Measurements from ENCODE around the gene NIPAL3. TPM values are rescaled to one million over a fixed set of nuclear protein-coding genes. Genes with fewer than 3 reads are reported as not detected.
A peak's percentile ranks its signal among the peaks of the same experiment; 100 is the strongest.

Gene NIPAL3
- total RNA-seq, 1 experiment from 2014 or later, result 7.7 TPM

DNA sequence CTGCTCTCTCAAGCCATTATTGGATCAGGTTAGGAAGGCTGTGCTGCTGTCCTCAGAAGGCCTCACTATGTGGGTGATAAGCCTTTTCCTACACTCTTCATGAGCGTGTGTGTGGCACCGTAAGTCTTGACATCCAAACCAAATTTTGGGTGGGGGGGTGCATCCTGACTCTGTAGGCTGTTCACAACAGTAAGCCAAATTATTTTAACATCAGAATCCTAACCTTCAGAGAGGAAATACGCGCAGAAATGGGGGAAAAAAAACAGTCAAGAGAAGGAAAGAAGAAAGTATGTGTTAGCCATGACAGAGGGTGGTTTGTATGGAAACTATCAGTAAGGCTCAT lies 23.0 kb upstream of the NIPAL3 start:
- Mint-ChIP-seq H3K9me3 (no peaks in the 10 kb centered on the region), H3K4me3 (no peak overlapping the region; a peak in 1 of 5 replicates), H3K27ac (peak overlapping the region; percentile 14 to 71 (median 67); a peak in 5 of 7 replicates), H3K4me1 (peaks cover 31 to 33% of the 10 kb centered on the region in 2 experiments), H3K27me3 (ENCODE audit: low read depth) (no peaks in the 10 kb centered on the region), H3K36me3 (ENCODE audit: insufficient read depth in 1 of 3, low read depth in 3 of 3) (peaks cover 0 to 18% (median 9%) of the 10 kb centered on the region in 3 experiments; a peak in 3 of 7 replicates)
- Histone ChIP-seq H4K8ac (replicated peaks; ENCODE audit: insufficient read length, low read depth, low read length) (no peak overlapping the region), H2BK12ac (ENCODE audit: insufficient read length, low read depth, low read length) (no peak overlapping the region), H3K9ac (ENCODE audit: extremely low read depth, insufficient read length, low read length) (no peak overlapping the region), H3T11ph (ENCODE audit: low read length) (no peak overlapping the region), H3K4me1 (ENCODE audit: insufficient read depth, low read length) (0 out of 2 replicates have a peak, but pooled peaks cover 5% of the 10 kb centered on the region), H3K9me3 (ENCODE audit: control insufficient read depth, low read depth, low read length) (no peaks in the 10 kb centered on the region), H3K14ac (ENCODE audit: insufficient read depth, low read length) (no peak overlapping the region), H2BK120ac (ENCODE audit: low read depth, low read length, poor library complexity, severe bottlenecking) (no peak overlapping the region), H2AFZ (ENCODE audit: low read length) (no peak overlapping the region), H4K91ac (ENCODE audit: insufficient read length, low read depth, low read length) (no peak overlapping the region), H3K23me2 (ENCODE audit: insufficient read length, low read depth, low read length, poor library complexity, severe bottlenecking) (no peaks in the 10 kb centered on the region), H2BK20ac (ENCODE audit: low read depth, low read length, poor library complexity, severe bottlenecking) (no peak overlapping the region), H3K18ac (ENCODE audit: insufficient read length, low read depth, low read length) (no peak overlapping the region), H4K5ac (ENCODE audit: insufficient read length, low read depth, low read length) (no peak overlapping the region), H4K20me1 (ENCODE audit: control insufficient read depth, insufficient read depth, insufficient read length) (no peaks in the 10 kb centered on the region), H2AK5ac (ENCODE audit: insufficient read length, low read length) (no peak overlapping the region), H3K56ac (ENCODE audit: insufficient read length, low read depth, low read length) (no peak overlapping the region), H2BK5ac (ENCODE audit: insufficient read length, low read length) (no peak overlapping the region), H3K27ac (ENCODE audit: insufficient read length, low read depth, low read length) (no peak overlapping the region), H3K4ac (ENCODE audit: low read depth, low read length) (no peak overlapping the region), H3K79me2 (ENCODE audit: insufficient read depth, low read length) (no peaks in the 10 kb centered on the region), H3K79me1 (ENCODE audit: insufficient read depth, low read depth, low read length, poor library complexity, severe bottlenecking) (no peaks in the 10 kb centered on the region), H3K23ac (ENCODE audit: insufficient read length, low read depth, low read length) (no peak overlapping the region), H3K27me3 (ENCODE audit: insufficient read depth, low read length) (no peaks in the 10 kb centered on the region), H3K4me2 (ENCODE audit: insufficient read depth, insufficient read length, low read length) (no peak overlapping the region), H2BK15ac (ENCODE audit: low read depth, low read length) (no peak overlapping the region)
- no CpG with 5 or more reads among the region's 4 CpGs for WGBS (ENCODE audit: extremely low coverage, insufficient read length, low lambda C conversion rate)
- DNase-seq, result no peak
- TF ChIP-seq, protein P1, sequence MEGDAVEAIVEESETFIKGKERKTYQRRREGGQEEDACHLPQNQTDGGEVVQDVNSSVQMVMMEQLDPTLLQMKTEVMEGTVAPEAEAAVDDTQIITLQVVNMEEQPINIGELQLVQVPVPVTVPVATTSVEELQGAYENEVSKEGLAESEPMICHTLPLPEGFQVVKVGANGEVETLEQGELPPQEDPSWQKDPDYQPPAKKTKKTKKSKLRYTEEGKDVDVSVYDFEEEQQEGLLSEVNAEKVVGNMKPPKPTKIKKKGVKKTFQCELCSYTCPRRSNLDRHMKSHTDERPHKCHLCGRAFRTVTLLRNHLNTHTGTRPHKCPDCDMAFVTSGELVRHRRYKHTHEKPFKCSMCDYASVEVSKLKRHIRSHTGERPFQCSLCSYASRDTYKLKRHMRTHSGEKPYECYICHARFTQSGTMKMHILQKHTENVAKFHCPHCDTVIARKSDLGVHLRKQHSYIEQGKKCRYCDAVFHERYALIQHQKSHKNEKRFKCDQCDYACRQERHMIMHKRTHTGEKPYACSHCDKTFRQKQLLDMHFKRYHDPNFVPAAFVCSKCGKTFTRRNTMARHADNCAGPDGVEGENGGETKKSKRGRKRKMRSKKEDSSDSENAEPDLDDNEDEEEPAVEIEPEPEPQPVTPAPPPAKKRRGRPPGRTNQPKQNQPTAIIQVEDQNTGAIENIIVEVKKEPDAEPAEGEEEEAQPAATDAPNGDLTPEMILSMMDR (conservative IDR thresholded peaks at IDR 0.05), result no peak

Measured in H9 (cell line).